ENCODE measurements around the gene SLAMF8. TPM values are rescaled to one million over a fixed set of nuclear protein-coding genes. Genes with fewer than 3 reads are reported as not detected.

Gene SLAMF8
- total and polyA plus RNA-seq, 2 of the 8 experiments (the other 6 are each of a cell fraction or from before 2014, with no cell fraction given) = not detected

GRCh38 chr1:159854116-159854692, 27.5 kb downstream of the SLAMF8 start:
- POLR2A ChIA-PET (ENCODE audit: partially characterized antibody) = no interaction called here
- no peak for FAIRE-seq

More at GRCh38 chr1:159854116-159854692, 27.5 kb downstream of the SLAMF8 start:
- Histone ChIP-seq H3K79me1 (ENCODE audit: low read depth, low read length) (no peaks in the 10 kb centered on the region), H3K4me3 (ENCODE audit: extremely low read depth in 1 of 4, insufficient read depth in 2 of 4, low read depth in 3 of 4, low read length in 4 of 4) (peak overlapping the region; percentile 38 to 84 (median 53)), H2BK12ac (ENCODE audit: low read depth, low read length) (no peak overlapping the region), H3K4me2 (ENCODE audit: insufficient read depth in 1 of 2, low read depth in 2 of 2, low read length in 2 of 2) (peak overlapping the region; percentile 59 to 90), H4K91ac (replicated peaks; ENCODE audit: insufficient read length, low read length) (no peak overlapping the region), H4K8ac (ENCODE audit: extremely low read depth, insufficient read depth, low read length) (peak overlapping the region; percentile 45; the same call in 1 of the 2 replicates), H2AFZ (ENCODE audit: low read length) (peak overlapping the region; percentile 38; the same call in 1 of the 2 replicates), H3K9ac (replicated peaks in 1 of 4; ENCODE audit: extremely low read depth in 1 of 4, low read depth in 3 of 4, low read length in 3 of 4) (peak overlapping the region in 1 of 4 experiments; percentile 16; a peak in 2 of 7 replicates), H3K4me1 (replicated peaks in 1 of 4; ENCODE audit: control insufficient read depth in 3 of 4, insufficient read depth in 4 of 4, low read length in 3 of 4) (no peaks in the 10 kb centered on the region), H3K9me3 (ENCODE audit: insufficient read depth in 2 of 2, low read depth in 1 of 2, low read length in 1 of 2) (no peaks in the 10 kb centered on the region; a peak in 1 of 4 replicates), H2BK120ac (replicated peaks; ENCODE audit: low read depth, low read length) (no peak overlapping the region), H3K4ac (replicated peaks; ENCODE audit: insufficient read length, low read depth, low read length) (no peak overlapping the region), H2AK5ac (ENCODE audit: low read depth, low read length) (no peak overlapping the region), H2BK5ac (ENCODE audit: low read depth, low read length) (no peak overlapping the region), H3K56ac (replicated peaks; ENCODE audit: insufficient read length, low read depth, low read length) (no peak overlapping the region), H2BK15ac (ENCODE audit: low read length) (no peak overlapping the region), H2BK20ac (ENCODE audit: low read length) (no peak overlapping the region), H4K5ac (ENCODE audit: insufficient read length, low read depth, low read length) (no peak overlapping the region), H3K36me3 (ENCODE audit: control insufficient read depth in 2 of 4, insufficient read depth in 4 of 4, low read length in 3 of 4) (no peaks in the 10 kb centered on the region), H3K79me2 (ENCODE audit: control insufficient read depth in 1 of 2, insufficient read depth in 2 of 2, low read length in 2 of 2) (no peaks in the 10 kb centered on the region), H3K27ac (ENCODE audit: low read depth, low read length) (no peak overlapping the region), H4K20me1 (replicated peaks in 1 of 2; ENCODE audit: control insufficient read depth in 1 of 2, insufficient read depth in 2 of 2, low read length in 2 of 2) (no peaks in the 10 kb centered on the region), H3K14ac (ENCODE audit: insufficient read length) (no peak overlapping the region), H3K23ac (ENCODE audit: insufficient read length) (no peak overlapping the region), H3K18ac (ENCODE audit: extremely low read depth, low read length) (peak overlapping the region; percentile 82; the same call in 1 of the 2 replicates), H3K23me2 (ENCODE audit: low read depth, low read length) (peaks cover 10% of the 10 kb centered on the region; the same call in 1 of the 2 replicates), H3K27me3 (replicated peaks in 1 of 4; ENCODE audit: control insufficient read depth in 3 of 4, extremely low read depth in 1 of 4, insufficient read depth in 3 of 4, low read length in 3 of 4) (peaks cover 7 to 33% (median 24%) of the 10 kb centered on the region in 4 experiments)
- DNase-seq (ENCODE audit: low read depth in 1 of 2, low spot score in 2 of 2) = peak in 1 of 2 experiments; percentile 73
- CTCF ChIA-PET (ENCODE audit: partially characterized antibody) = interaction anchor here (0.6 to 8.4 kb wide), 11 partner anchors 12 to 153 kb away, joined by 3 to 107 read pairs (median 4); partner anchors contain the start of gene SLAMF8
- TF ChIP-seq ASH2L (IDR thresholded peaks at IDR 0.05; ENCODE audit: low read length) (peak; percentile 55), POU5F1 (IDR thresholded peaks at IDR 0.05; ENCODE audit: low read depth, low read length) (no peak)
- 2% methylated on average over 19 of the region's 31 CpGs; no CpG with 5 or more reads in 1 of the 2 experiments for WGBS, 2 experiments (ENCODE audit: extremely low coverage in 1 of 2, insufficient coverage in 1 of 2, insufficient read length in 1 of 2, insufficient replicate concordance in 2 of 2, low coverage in 1 of 2, low lambda C conversion rate in 2 of 2, missing lambda C conversion rate in 1 of 2)
